Panc1 (cell line): ENCODE data around the gene ZDHHC9. TPM values are rescaled to one million over a fixed set of nuclear protein-coding genes. Genes with fewer than 3 reads are reported as not detected.

Experiments used
- ATAC-seq: fragments of 200-7000 bp; cut with Tn5 transposase; 2 replicates; pipeline ENCODE4 v1.9.1; 2020; ENCODE audit warnings: mild to moderate bottlenecking, moderate library complexity
- BruUV-seq: library from RNA; stranded (reverse); fragments of 400-500 nt; replicated peaks from 2 replicates; lab custom pipeline; 2021; lab: Mats Ljungman, UMichigan
- CTCF ChIA-PET: fragments of 300-600 bp; sonication (Branson Sonifier 250); formaldehyde crosslinking; loops from one replicate; lab custom pipeline; 2022; ENCODE audit warnings: antibody characterized with exemption; lab: Charles Lee
- POLR2A ChIA-PET: fragments of 300-600 bp; sonication (Branson Sonifier 250); formaldehyde crosslinking; loops from one replicate; lab custom pipeline; 2022; ENCODE audit warnings: antibody characterized with exemption; lab: Charles Lee
- DNase-seq: peaks from one replicate; pipeline ENCODE4 v3.0.0-alpha.2; 2010; ENCODE audit warnings: low read depth, low spot score
- H3K27ac ChIP-seq: 2 replicates; pipeline ENCODE4 v1.5.1; 2011; ENCODE audit warnings: mild to moderate bottlenecking, low read length, inconsistent platforms
- H3K27me3 ChIP-seq: fragments of 200-500 bp; sonication (Bioruptor generic); 2 replicates; pipeline ENCODE4 v1.6.0; 2014; ENCODE audit warnings: low read length, inconsistent platforms; ENCODE audit not compliant: control insufficient read depth, insufficient read depth
- H3K36me3 ChIP-seq: fragments of 200-500 bp; sonication (Bioruptor generic); 2 replicates; pipeline ENCODE4 v1.5.1; 2014; ENCODE audit warnings: inconsistent platforms, mild to moderate bottlenecking, low read length, moderate library complexity; ENCODE audit not compliant: control insufficient read depth, insufficient read depth
- H3K4me1 ChIP-seq: 2 replicates; pipeline ENCODE4 v1.5.1; 2011; ENCODE audit warnings: inconsistent platforms, mild to moderate bottlenecking, low read length, moderate library complexity; ENCODE audit not compliant: control insufficient read depth, insufficient read depth
- H3K4me3 ChIP-seq, 2 experiments: 2 replicates each; pipeline ENCODE4 v1.5.1; 2011 to 2012; ENCODE audit warnings: low read depth in 2 of 2, low read length in 2 of 2, mild to moderate bottlenecking in 2 of 2, inconsistent platforms in 1 of 2, moderate library complexity in 1 of 2
- H3K9me3 ChIP-seq: fragments of 200-500 bp; sonication (Bioruptor generic); 2 replicates; pipeline ENCODE4 v1.5.1; 2014; ENCODE audit warnings: low read depth, mild to moderate bottlenecking, inconsistent platforms, low read length, moderate library complexity; ENCODE audit not compliant: control insufficient read depth, insufficient read depth
- CTCF ChIP-seq: fragments of 450-650 bp; IDR thresholded peaks from 2 replicates; pipeline ENCODE4 v1.5.1; 2017; ENCODE audit warnings: mild to moderate bottlenecking
- POLR2AphosphoS5 ChIP-seq: IDR thresholded peaks from 2 replicates; pipeline ENCODE4 v1.6.1; 2012; ENCODE audit warnings: mild to moderate bottlenecking, low read depth, low read length, moderate library complexity
- REST ChIP-seq, 2 experiments: IDR thresholded peaks; 2 replicates each; pipeline ENCODE4 v1.6.1; 2011 to 2012; ENCODE audit warnings: low read depth in 2 of 2, control low read depth in 1 of 2, low read length in 1 of 2, mild to moderate bottlenecking in 1 of 2, moderate library complexity in 1 of 2; ENCODE audit not compliant: insufficient read depth in 1 of 2
- SIN3A ChIP-seq: IDR thresholded peaks from 2 replicates; pipeline ENCODE4 v1.6.1; 2012; ENCODE audit warnings: low read depth, mild to moderate bottlenecking, low read length, moderate library complexity, borderline replicate concordance; ENCODE audit not compliant: insufficient read depth
- TCF7L2 ChIP-seq: IDR thresholded peaks from 2 replicates; pipeline ENCODE4 v1.6.1; 2011; ENCODE audit warnings: mild to moderate bottlenecking, low read depth, low read length, inconsistent platforms
- in situ Hi-C: cut with HindIII; loops from 2 replicates; pipeline ENCODE4 v1.10.0; 2016; ENCODE audit warnings: low sequenced_read_pairs, low pct_unique_long_range_greater_than_20kb
- intact Hi-C: fragments of 100-400 bp; cut with micrococcal nuclease; formaldehyde crosslinking; loops from one replicate; pipeline ENCODE4 v1.10.0; 2022; ENCODE audit not compliant: unreplicated experiment
- total RNA-seq: library from RNA; stranded (reverse); gene quantifications from one replicate; pipeline ENCODE4 v1.2.1, GENCODE V29; 2021; ENCODE audit not compliant: unreplicated experiment

Gene ZDHHC9
- total RNA-seq, 1 experiment from 2014 or later, result 57.2 TPM

GRCh38 chrX:129798888-129799287 is 44.8 kb downstream of the ZDHHC9 start:
- intact Hi-C loops, result no loop called here
- no TSS peak for BruUV-seq
- Histone ChIP-seq H3K36me3 (no peaks in the 10 kb centered on the region), H3K4me3 (no peak overlapping the region), H3K27ac (no peak overlapping the region), H3K27me3 (no peaks in the 10 kb centered on the region), H3K9me3 (no peaks in the 10 kb centered on the region), H3K4me1 (no peaks in the 10 kb centered on the region)
- in situ Hi-C loops, result no loop called here
- POLR2A ChIA-PET, result no interaction called here
- DNase-seq, result no peak
- TF ChIP-seq SIN3A (no peak), TCF7L2 (no peak), CTCF (no peak), POLR2AphosphoS5 (no peak), REST (IDR thresholded peaks at IDR 0.05; ENCODE audit: insufficient read depth in 1 of 2, low read depth in 2 of 2, low read length in 1 of 2) (no peak)
- no peak for ATAC-seq
- CTCF ChIA-PET, result no interaction called here

- no peaks in the 10 kb centered on the region for H3K36me3 ChIP-seq
- ATAC-seq (no peak), DNase-seq (no peak)
- intact Hi-C loops (no loop called here), in situ Hi-C loops (no loop called here)
- H3K4me1 ChIP-seq, result no peaks in the 10 kb centered on the region
- H3K27ac ChIP-seq, result no peak overlapping the region
- CTCF ChIA-PET, result no interaction called here
- POLR2A ChIA-PET, result no interaction called here
- no peaks in the 10 kb centered on the region for H3K27me3 ChIP-seq
- H3K9me3 ChIP-seq, result no peaks in the 10 kb centered on the region
- no peak for TF ChIP-seq SIN3A
- TF ChIP-seq REST (IDR thresholded peaks at IDR 0.05; ENCODE audit: insufficient read depth in 1 of 2, low read depth in 2 of 2, low read length in 1 of 2), result no peak
- no peak for TF ChIP-seq POLR2AphosphoS5
- no peak for TF ChIP-seq CTCF
- TF ChIP-seq TCF7L2, result no peak
- no TSS peak for BruUV-seq
- no peak overlapping the region for H3K4me3 ChIP-seq
Measured at GRCh38 chrX:129798456-129798855, 45.2 kb downstream of the ZDHHC9 start.
